Peyer's patch (tissue), 4 donors: ENCODE measurements around the gene SURF1.

Source experiments
- POLR2A ChIP-seq, 2 donors: fragments of 450-650 bp; IDR thresholded peaks; one replicate each; pipeline ENCODE4 v1.5.1; 2017; ENCODE audit warnings: antibody characterized with exemption in 2 of 2, mild to moderate bottlenecking in 2 of 2, moderate library complexity in 2 of 2
- TF ChIP-seq, protein P1 (sequence below), 6 experiments: fragments of 450-650 bp in 4 of 6; fragments of 200-600 bp in 2 of 6; sonication (generic) in 1 of 6; IDR thresholded peaks; one replicate each; pipeline ENCODE4 v1.5.1; 2017 to 2019; ENCODE audit warnings: antibody characterized with exemption in 6 of 6, mild to moderate bottlenecking in 3 of 6, moderate library complexity in 1 of 6

DNA sequence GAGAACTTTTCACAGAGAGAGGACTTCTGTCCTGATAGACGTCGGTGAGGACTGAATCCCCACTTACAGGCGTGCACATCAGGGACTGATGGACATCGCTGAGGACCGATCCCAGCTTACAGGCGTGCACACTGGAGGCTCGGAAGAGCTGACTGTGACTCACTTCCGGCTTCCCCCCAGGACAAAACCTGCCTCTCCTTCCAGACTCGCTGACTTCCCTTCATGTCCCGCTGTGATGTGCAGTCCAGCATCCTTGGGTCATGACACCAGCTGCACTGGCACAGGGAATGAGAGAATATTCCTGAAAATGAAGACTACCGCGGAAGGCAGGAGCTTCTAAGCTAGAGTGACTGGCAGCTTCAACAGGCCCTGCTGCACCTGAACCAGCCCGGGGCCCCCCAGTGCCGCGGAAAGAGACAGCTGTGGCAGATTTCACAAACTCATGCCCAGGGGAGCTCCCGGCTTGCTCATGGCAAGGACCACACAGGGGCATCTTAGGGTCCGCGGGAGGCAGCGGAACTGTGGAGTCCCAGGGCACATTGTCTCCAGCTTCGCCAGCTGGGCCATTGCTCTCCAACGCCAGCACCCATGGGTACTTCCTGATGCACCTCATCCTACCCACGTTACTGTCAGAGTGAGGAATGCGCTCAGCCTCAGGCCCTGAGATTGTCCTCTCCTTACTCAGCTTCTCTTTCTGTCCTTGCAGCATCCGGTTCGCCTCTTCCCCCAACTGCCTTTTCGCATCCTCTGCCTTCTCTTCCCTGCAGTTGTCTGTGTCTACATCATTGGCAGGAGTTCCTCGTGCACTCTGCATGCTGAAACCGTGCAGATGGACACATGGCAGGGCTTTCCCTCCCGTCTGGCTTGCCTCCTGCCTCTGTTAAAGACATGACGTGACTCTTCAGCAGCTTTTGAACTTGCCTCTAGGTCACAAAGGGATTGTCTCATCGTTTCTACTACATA, 49.8 kb downstream of the SURF1 start:
- TF ChIP-seq, protein P1, sequence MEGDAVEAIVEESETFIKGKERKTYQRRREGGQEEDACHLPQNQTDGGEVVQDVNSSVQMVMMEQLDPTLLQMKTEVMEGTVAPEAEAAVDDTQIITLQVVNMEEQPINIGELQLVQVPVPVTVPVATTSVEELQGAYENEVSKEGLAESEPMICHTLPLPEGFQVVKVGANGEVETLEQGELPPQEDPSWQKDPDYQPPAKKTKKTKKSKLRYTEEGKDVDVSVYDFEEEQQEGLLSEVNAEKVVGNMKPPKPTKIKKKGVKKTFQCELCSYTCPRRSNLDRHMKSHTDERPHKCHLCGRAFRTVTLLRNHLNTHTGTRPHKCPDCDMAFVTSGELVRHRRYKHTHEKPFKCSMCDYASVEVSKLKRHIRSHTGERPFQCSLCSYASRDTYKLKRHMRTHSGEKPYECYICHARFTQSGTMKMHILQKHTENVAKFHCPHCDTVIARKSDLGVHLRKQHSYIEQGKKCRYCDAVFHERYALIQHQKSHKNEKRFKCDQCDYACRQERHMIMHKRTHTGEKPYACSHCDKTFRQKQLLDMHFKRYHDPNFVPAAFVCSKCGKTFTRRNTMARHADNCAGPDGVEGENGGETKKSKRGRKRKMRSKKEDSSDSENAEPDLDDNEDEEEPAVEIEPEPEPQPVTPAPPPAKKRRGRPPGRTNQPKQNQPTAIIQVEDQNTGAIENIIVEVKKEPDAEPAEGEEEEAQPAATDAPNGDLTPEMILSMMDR (IDR thresholded peaks at IDR 0.05): no peak
- TF ChIP-seq POLR2A (IDR thresholded peaks at IDR 0.05): no peak
